ENCODE measurements around the gene FUBP3. TPM values are rescaled to one million over a fixed set of nuclear protein-coding genes. Genes with fewer than 3 reads are reported as not detected.
A peak's percentile ranks its signal among the peaks of the same experiment; 100 is the strongest.
"Not testable (repeated sequence)": the region's sequence is repeated elsewhere in the genome, so short reads cannot be mapped to it uniquely, and the experiment has no call there.

FUBP3 gene
- polyA plus RNA-seq, 1 donor: 67.9 TPM

DNA sequence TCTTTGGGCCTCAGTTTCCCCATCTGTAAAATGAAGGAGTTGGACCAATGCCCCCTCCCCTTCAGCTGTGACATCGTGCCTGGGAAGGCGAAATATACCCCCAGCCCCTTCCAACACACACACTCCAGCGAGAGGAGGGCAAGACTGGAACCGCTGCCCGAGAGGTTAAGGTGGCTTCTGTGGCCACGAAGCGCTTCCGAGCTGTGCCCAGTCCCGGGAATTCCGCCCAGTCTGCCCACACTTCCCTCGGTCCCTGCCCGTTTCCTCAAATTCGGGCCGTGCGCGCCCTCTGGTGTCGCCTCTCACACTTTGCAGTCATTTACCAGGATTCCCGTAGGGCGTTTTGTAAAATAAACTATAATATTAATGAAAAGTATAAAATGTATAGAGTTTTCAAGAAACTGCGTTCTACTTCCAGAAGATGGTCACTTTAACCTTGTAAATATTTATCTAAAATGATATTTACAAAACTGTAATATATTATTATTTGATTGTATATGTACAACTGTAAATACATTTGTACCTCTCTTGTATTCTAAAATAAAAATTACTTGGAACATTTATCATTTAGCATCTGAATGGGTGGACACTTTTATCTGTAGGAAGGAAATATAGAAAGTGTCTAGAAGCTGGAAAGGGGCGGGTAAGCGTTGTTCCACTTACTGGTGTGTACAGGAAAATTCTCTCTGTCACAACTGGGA is 103.2 kb downstream of the FUBP3 start:
- no CpG with 5 or more reads among the region's 22 CpGs for WGBS (ENCODE audit: insufficient coverage, low lambda C conversion rate)
- DNase-seq: peak; percentile 62 to 63
- no peaks in the 10 kb centered on the region for H3K9me3 ChIP-seq (ENCODE audit: control insufficient read depth, low read depth, low read length)
- H3K4me3 ChIP-seq (ENCODE audit: low read length): peak overlapping the region; percentile 54
- peaks cover 9% of the 10 kb centered on the region for H3K4me1 ChIP-seq (ENCODE audit: control insufficient read depth, insufficient read depth, low read length)
- no peak overlapping the region for H3K27ac ChIP-seq (ENCODE audit: low read length)
- H3K27me3 ChIP-seq (ENCODE audit: control insufficient read depth, insufficient read depth, low read length): peaks cover 37% of the 10 kb centered on the region
- H3K36me3 ChIP-seq (ENCODE audit: control insufficient read depth, insufficient read depth, low read length): no peaks in the 10 kb centered on the region

DNA sequence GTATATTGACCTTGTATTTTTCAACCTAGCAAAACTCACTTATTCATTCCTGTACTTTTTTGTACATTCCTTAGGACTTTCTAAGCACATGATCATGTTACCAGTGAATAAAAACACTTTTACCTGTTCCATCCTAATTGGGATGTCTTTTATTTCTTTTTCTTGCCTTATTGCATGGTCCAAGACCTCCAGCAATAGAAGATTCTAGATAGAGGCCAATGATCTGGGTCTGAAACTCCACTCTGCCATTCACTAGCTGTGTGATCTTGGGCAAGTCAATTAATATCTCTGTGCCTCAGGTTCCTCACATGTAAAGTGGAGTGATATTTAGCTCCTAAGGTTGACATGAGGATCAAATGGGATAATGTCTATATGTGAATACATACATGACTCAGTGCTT is 105.7 kb downstream of the FUBP3 start:
- Histone ChIP-seq H3K9me3 (ENCODE audit: control insufficient read depth, low read depth, low read length) (no peaks in the 10 kb centered on the region), H3K36me3 (ENCODE audit: control insufficient read depth, insufficient read depth, low read length) (no peaks in the 10 kb centered on the region), H3K27ac (ENCODE audit: low read length) (no peak overlapping the region), H3K4me1 (ENCODE audit: control insufficient read depth, insufficient read depth, low read length) (peaks cover 9% of the 10 kb centered on the region), H3K4me3 (ENCODE audit: low read length) (no peak overlapping the region), H3K27me3 (ENCODE audit: control insufficient read depth, insufficient read depth, low read length) (peaks cover 15% of the 10 kb centered on the region)
- no peak for DNase-seq

DNA sequence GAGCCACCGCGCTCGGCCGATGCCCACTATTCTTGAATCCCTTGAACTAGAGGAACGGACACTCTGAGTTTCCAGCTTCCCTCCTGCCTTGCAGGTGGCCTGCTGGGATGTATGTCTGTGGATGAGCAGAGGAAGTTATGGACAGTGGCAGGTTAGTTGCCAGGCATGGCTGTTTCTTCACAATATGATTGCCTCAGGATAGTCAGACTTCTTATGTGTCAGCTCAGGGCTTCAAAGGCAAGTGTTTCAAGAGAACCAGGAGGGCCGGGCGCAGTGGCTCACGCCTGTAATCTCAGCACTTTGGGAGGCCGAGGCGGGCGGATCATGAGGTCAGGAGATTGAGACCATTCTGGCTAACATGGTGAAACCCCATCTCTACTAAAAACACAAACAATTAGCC is 106.6 kb downstream of the FUBP3 start:
- WGBS (ENCODE audit: insufficient coverage, low lambda C conversion rate): no CpG with 5 or more reads among the region's 11 CpGs
- H3K4me1 ChIP-seq (ENCODE audit: control insufficient read depth, insufficient read depth, low read length); H3K27ac ChIP-seq (ENCODE audit: low read length); H3K9me3 ChIP-seq (ENCODE audit: control insufficient read depth, low read depth, low read length); H3K27me3 ChIP-seq (ENCODE audit: control insufficient read depth, insufficient read depth, low read length); H3K4me3 ChIP-seq (ENCODE audit: low read length); H3K36me3 ChIP-seq (ENCODE audit: control insufficient read depth, insufficient read depth, low read length); DNase-seq: not testable (repeated sequence)

DNA sequence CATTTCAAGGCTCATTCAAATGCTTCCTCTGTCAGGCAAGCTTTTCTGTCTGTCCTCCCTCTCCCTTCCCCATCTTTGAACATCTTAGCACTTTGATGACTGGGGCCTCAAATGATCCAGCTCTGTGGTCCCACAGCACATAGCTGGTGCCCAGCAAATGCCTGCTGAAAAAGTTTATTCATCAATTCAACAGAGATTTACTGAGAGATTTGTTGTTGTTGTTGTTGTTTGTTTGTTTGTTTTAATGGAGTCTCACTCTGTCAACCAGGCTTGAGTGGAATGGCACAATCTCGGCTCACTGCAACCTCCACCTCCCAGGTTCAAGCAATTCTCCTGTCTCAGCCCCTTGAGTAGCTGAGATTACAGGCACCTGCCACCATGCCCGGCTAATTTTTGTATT is 108.2 kb downstream of the FUBP3 start:
- Histone ChIP-seq H3K27me3 (ENCODE audit: control insufficient read depth, insufficient read depth, low read length) (no peaks in the 10 kb centered on the region), H3K4me3 (ENCODE audit: low read length) (no peak overlapping the region)
- WGBS (ENCODE audit: insufficient coverage, low lambda C conversion rate): no CpG with 5 or more reads among the region's 2 CpGs

More for the DNA sequence above, 108.2 kb downstream of the FUBP3 start:
- Histone ChIP-seq H3K27ac (ENCODE audit: low read length) (no peak overlapping the region), H3K4me1 (ENCODE audit: control insufficient read depth, insufficient read depth, low read length) (no peaks in the 10 kb centered on the region), H3K9me3 (ENCODE audit: control insufficient read depth, low read depth, low read length) (peaks cover 3% of the 10 kb centered on the region), H3K36me3 (ENCODE audit: control insufficient read depth, insufficient read depth, low read length) (no peaks in the 10 kb centered on the region)
- no peak for DNase-seq

Other genes with a start within 250 kb of the FUBP3 start
- gene ASS1, start 134.6 kb upstream of the FUBP3 start, polyA plus RNA-seq: 704 TPM
- 0.04 TPM for gene PRDM12, start 85.0 kb downstream of the FUBP3 start, polyA plus RNA-seq
- 30.2 TPM for gene EXOSC2, start 114.2 kb downstream of the FUBP3 start, polyA plus RNA-seq

Data from large intestine (tissue), 3 donors.